OCI-M1 (cell line): ENCODE results near the gene RNU5D-1.
A peak's percentile ranks its signal among the peaks of the same experiment; 100 is the strongest.
"Not testable (repeated sequence)": the region's sequence is repeated elsewhere in the genome, so short reads cannot be mapped to it uniquely, and the experiment has no call there.

ENCODE experiments used
- DNase-seq: peaks from one replicate; lab custom pipeline; 2025; lab: John Stamatoyannopoulos, UW

Gene RNU5D-1

DNA sequence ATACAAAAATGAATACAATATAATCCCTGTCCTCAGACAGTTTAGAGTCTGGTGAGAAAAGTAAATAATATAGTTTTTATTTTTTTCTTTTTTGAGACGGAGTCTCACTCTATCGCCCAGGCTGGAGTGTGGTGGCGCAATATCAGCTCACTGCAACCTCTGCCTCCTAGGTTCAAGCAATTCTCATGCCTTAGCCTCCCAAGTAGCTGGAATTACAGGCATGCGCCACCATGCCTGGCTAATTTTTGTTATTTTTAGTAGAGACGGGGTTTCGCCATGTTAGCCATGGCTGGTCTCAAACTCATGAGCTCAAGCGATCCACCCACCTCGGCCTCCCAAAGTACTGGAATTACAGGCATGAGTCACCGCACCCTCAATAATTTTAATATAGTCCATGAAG, 31.6 kb downstream of the RNU5D-1 start:
- not testable (repeated sequence) for DNase-seq

GRCh38 chr1:44698138-44698537, 32.8 kb downstream of the RNU5D-1 start:
- DNase-seq = peak; percentile 17

DNA sequence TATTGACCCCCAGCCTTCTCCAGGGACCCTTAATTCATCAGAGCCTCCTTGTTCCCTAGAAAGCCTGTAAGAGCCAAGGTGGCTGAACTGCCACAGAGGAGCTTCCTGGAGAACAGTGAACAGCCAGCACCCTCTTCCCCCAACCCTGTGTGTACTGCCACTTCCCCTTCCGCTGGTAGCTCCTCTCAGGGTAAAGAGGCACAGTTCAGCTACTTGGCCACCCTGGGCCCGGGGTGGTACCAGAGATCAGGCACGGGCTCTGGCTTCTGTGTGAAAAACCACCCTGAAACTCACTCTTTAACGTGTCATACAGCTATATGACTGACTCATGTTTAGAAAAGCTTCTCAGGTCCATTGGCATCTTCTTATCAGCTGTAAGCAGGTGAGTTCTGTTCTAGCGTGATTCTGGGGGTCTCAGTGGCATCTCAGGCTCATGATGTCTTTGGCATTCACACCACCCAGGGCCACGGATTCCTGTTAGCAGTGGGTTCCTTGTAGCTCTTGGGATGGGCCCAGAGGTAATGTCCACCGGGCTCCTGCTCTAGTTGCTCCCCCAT, 34.1 kb downstream of the RNU5D-1 start:
- DNase-seq = peak; percentile 28

DNA sequence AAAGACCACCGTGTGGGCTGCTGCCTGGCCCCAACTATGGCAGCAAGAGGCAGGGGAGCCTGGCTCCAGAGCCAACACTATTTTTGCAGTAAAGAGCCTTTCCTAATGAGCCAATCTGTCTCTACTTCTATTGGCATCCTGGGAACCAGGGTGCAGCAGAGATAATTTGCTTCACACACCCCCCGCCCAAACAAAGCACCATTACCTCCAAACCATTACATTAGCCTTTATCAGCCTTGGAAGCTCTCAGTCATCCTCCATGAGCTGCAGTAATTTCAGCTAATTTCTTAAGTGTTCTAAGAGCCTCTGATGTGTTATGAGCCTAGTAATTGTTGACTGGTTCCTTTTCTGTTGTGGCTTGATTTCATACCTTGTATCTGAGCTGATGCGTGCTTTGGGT, 34.9 kb downstream of the RNU5D-1 start:
- DNase-seq = no peak

DNA sequence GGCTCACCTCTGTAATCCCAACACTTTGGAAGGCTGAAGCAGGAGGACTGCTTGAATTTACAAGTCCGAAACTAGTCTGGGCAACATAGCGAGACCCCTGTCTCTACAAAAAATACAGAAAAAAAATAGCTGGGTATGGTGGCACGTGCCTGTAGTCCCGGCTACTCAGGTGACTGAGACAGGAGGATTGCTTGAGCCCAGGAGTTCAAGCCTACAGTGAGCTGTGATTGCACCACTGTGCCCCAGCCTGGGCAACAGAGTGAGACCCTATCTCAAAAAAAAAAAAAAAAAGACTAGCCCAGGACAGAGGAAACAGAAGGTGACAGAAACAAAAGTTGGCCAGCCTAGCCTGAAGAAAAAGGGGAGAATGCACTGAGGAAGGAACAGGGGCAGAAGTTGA, 35.3 kb downstream of the RNU5D-1 start:
- DNase-seq = no peak

DNA sequence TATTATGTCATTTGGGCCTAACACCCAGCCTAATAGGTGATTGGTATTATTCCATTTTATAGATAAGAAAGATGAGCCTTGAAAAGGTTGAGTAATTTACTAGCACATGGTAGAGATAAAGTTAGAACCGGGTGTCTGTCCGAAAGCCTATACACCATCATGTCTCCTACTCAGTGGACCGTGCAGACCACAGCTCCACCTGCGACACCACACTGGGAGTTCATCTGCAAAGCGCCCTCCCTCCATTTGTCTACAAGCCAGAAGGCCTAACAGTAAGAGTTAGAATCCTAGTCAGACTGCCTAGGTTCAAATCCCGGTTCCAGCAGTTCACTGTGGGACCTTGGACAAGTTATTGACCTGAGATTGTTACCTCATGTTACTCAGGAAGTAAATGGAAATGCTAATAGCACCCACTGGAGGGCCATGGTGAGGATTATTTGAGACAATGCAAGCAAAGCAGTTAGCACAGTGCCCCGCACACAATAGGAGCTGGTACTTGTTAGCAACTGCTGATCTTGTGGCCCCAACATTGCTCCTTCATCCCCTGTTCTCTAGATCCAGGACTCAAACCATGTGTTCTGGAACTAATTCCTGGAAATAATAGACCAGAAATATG, 36.0 kb downstream of the RNU5D-1 start:
- no peak for DNase-seq

DNA sequence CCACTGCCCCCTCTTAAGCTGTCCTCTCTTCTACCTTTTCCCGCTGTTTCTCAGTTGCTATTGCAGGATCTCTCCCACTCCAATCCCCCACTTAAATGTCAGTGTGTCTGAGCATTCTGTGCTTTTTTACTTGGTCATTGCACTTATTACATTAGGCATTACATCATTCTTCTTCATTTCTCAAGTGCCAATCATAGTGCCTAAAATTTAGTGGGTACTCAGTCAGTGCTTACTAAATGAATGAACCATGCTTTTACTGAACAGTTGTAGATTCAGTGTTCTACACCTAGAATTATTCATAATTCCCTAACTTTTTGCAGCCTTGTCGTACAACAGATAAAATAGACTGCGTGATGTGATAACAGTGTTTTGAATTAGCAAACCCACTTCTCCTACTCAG, 37.1 kb downstream of the RNU5D-1 start:
- DNase-seq = peak; percentile 46

- peak; percentile 23 for DNase-seq
Observed at GRCh38 chr1:44693159-44693558, 37.8 kb downstream of the RNU5D-1 start.

GRCh38 chr1:44689447-44689765, 41.6 kb downstream of the RNU5D-1 start:
- DNase-seq = no peak

DNA sequence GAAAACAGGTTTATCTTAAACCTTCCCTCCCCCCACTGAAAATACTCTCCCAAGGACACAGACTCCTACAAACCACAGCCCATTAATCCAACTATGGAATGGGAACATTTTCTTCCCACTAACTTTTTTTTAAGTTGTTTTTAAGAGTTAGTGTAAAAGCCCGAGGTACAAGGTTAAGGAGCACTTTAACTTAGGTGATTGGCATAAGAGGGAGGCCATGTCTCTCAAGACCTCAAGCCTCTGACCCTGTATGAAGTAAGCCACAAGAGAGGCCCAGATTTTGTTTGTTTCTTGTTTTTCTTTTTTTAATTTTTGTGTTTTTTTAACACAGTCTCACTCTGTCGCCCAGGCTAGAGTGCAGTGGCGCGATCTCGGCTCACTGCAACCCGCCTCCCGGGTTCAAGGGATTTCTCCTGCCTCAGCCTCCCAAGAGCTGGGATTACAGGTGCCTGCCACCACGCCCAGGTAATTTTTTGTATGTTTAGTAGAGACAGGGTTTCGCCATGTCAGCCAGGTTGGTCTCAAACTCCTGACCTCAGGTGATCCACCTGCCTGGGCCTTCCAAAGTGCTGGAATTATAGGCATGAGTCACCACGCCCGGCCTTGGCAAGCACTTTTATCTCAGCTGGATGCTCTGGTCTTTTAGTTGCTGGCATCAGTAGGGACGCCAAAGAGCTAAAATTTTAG, 42.1 kb downstream of the RNU5D-1 start:
- DNase-seq = no peak

DNA sequence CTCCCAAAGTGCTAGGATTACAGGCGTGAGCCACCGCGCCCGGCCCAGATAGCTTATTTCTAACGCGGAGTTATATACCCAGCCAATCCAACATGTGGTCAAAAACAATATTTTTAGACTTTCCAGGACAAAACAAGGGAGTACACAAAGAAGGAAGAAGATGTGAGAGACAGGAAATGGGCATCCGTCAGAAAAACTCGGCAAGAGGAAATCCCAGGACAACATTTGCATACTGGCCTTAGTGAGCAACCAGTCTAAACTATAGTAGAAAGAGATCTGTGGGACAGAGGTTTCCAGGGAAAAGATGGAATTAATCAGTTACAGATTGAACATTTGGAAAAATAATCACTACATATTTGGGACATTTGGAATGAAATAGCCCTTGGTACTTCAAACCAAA, 45.1 kb downstream of the RNU5D-1 start:
- DNase-seq = no peak

- DNase-seq = no peak
Observed at GRCh38 chr1:44685218-44685617, 45.8 kb downstream of the RNU5D-1 start.

DNA sequence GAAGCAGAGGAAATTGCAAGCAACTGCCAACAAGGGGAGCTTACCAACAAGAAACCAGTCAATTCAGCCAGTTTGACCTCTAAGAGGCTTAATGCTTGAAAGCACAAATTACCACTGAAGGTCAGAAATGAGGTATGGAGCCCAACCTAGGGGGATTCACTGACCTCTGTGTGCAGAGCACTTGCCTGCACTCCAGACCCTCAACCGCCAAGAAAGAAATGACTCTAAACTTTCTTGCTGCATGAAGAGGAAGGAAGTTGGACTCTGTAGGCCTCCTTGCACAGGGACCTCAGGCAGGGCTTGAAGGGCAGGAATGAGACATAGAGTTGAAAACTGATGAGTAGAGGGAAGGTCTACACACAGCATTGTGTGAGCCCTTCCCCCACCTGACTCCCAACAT, 46.4 kb downstream of the RNU5D-1 start:
- DNase-seq = no peak

DNA sequence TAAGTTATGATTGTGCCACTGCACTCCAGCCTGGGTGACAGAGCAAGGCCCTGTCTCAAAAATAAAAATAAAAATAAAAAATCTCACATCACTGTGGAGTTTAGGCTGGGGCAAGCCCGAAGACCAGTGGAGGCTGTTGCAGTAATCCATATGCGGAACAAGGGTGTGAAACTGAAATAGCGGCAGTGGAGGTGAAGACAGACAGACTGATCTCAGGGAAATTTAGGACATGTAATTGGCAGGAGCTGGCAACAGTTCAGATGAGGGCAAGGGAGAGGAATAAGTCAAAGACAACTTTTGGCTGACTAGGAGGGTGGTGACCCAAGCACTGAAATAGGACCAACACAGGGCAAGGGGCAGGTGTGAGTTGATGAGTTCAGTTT, 48.1 kb downstream of the RNU5D-1 start:
- DNase-seq = no peak

DNA sequence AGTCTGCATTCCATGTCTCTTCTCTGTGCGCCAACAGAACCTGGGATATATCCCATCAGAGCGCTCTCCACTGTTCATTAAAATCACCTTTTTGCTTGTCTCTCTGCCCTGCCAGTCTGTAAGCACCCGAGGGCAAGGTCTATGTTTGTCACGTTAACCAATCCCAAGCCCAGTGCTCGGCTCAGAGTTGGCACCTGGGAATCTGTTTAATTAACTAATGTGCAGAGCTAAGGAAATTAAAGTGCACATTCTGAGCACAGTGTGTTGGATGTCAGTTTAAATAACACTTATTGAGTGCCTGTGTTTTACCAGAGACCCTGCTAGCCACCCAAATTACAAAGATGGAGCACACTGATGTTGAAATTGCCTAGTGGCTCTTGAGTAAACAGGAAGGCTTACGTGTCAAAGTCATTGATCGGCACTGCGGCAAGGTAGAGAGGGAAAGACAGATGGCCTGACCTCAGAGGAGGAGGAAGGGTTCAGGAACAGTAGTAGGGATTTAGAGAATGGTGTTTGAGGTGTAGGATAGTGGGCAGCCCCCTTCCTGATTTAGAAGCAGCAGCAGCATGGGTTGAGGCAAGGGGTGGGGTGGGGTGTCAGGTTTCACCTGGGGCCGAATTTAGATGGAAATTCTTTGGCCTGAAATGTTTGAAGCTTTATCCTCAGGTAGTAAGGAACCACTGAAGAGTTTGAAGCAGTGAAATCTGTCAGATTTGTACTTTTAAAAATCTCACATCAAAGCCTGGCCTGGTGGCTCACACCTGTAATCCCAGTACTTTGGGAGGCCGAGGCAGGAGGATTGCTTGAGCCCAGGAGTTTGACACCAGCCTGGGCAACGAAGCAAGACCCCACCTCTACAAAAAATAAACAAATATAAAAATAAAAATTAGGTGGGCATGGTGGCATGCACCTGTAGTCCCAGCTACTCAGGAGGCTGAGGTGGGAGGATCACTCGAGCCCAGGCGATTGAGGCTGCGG, 48.8 kb downstream of the RNU5D-1 start:
- no peak for DNase-seq
